Measurements from ENCODE around the gene FIZ1. TPM values are rescaled to one million over a fixed set of nuclear protein-coding genes. Genes with fewer than 3 reads are reported as not detected.

The FIZ1 gene
- total and polyA plus RNA-seq, 4 donors = 2.8 to 13.2 (median 12.7) TPM

DNA sequence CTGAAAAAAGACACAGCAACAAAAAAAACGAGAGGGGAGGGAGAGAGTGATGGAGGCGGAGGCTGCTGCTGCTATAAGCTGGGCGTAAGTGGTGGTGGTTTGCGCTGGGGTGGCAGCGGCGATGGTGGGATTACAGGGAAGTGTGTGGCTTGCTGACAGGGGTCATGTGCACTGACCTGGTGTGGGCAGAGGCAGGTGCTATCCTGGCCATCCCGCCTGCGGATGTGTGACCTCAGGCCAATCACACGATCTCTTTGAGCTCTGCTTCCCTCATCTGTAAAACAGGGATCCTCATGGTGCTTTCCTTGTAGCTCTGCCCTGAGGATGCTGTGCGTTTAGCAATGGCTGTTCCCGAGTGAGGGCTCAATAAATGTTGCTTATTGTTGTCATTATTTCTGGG lies 38.2 kb upstream of the FIZ1 start:
- no peak overlapping the region for H3K4me3 ChIP-seq (ENCODE audit: low read length in 2 of 2)
- H3K4me1 ChIP-seq (ENCODE audit: control insufficient read depth in 1 of 2, insufficient read depth in 2 of 2, low read length in 2 of 2) = no peaks in the 10 kb centered on the region
- 74 to 80% methylated on average over 11 of the region's 11 CpGs for WGBS, 2 donors
- no peaks in the 10 kb centered on the region for H3K27me3 ChIP-seq (ENCODE audit: control insufficient read depth in 1 of 2, insufficient read depth in 2 of 2, low read length in 1 of 2)
- no peak overlapping the region for H3K27ac ChIP-seq (ENCODE audit: low read depth in 1 of 2, low read length in 2 of 2)
- intact Hi-C loops (cut with DNase I) = no loop called here
- peak in 1 of 2 donors; percentile 45 for DNase-seq
- H3K36me3 ChIP-seq (ENCODE audit: control insufficient read depth in 1 of 2, insufficient read depth in 2 of 2, low read length in 1 of 2) = no peaks in the 10 kb centered on the region
- no peak for ATAC-seq (ENCODE audit: low FRiP score)
- no peaks in the 10 kb centered on the region for H3K9me3 ChIP-seq (ENCODE audit: control insufficient read depth, low read length)

DNA sequence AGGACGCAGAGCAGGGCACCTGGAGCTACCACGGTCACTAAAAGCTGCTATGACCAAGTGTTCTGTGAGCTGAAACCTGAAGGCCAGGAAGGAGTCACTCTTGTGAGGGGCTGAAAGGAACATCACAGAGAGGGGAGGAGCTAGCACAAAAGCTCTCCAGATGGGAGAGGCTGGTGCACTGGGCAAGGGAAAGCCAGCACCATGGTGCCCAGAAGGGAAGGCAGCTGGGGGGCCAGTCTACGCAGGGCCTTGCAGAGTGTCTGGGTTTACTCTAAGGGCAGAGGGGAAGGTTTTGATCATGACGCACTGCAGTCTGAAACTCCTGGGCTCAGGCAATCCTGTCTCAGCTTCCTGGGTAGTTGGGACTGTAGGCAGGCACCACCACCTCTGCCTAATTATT lies 37.4 kb upstream of the FIZ1 start:
- Histone ChIP-seq H3K27ac (ENCODE audit: low read depth in 1 of 2, low read length in 2 of 2) (peak overlapping the region in 1 of 2 donors; percentile 29), H3K4me1 (ENCODE audit: control insufficient read depth in 1 of 2, insufficient read depth in 2 of 2, low read length in 2 of 2) (no peaks in the 10 kb centered on the region), H3K9me3 (ENCODE audit: control insufficient read depth, low read length) (no peaks in the 10 kb centered on the region), H3K4me3 (ENCODE audit: low read length in 2 of 2) (no peak overlapping the region), H3K36me3 (ENCODE audit: control insufficient read depth in 1 of 2, insufficient read depth in 2 of 2, low read length in 1 of 2) (no peaks in the 10 kb centered on the region), H3K27me3 (ENCODE audit: control insufficient read depth in 1 of 2, insufficient read depth in 2 of 2, low read length in 1 of 2) (no peaks in the 10 kb centered on the region)
- intact Hi-C loops (cut with DNase I) = no loop called here
- DNase-seq (no peak), ATAC-seq (ENCODE audit: low FRiP score) (no peak)
- WGBS, 2 donors = 83% methylated on average over 4 of the region's 4 CpGs

DNA sequence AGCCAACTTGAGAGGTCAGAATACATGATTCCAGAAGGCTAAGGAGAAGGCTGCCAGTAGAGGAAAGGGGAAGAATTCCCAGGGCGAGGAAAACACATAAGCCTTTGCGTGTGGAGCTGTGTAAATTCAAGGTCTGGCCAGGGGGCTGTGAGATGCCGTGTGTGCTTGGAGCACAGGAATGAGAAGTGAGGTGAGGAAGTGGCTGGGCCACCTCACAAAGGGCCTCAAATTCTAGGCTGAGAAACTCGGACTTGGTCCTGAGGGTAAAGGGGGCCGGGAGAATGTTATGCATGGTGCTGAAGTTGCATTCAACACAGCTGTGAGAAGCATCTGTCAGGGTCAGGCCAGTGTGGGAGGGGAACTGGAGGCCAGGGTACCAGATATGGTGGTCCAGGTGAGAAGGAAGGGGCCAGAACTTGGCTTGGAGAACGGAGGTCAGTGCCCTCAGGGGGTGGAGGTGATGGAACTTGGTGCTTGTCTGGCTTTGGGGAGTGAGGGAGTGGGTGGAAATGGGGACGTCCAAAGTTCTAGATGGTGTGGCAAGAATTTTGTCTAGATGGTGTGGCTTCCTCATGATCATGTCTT lies 36.6 kb upstream of the FIZ1 start:
- ATAC-seq (ENCODE audit: low FRiP score) (no peak), DNase-seq (peak in 1 of 2 donors; percentile 25)
- no peaks in the 10 kb centered on the region for H3K27me3 ChIP-seq (ENCODE audit: control insufficient read depth in 1 of 2, insufficient read depth in 2 of 2, low read length in 1 of 2)
- peak overlapping the region; percentile 75 to 85 for H3K4me3 ChIP-seq (ENCODE audit: low read length in 2 of 2)
- H3K9me3 ChIP-seq (ENCODE audit: control insufficient read depth, low read length) = no peaks in the 10 kb centered on the region
- H3K27ac ChIP-seq (ENCODE audit: low read depth in 1 of 2, low read length in 2 of 2) = peak overlapping the region; percentile 45 to 93
- H3K4me1 ChIP-seq (ENCODE audit: control insufficient read depth in 1 of 2, insufficient read depth in 2 of 2, low read length in 2 of 2) = no peaks in the 10 kb centered on the region
- H3K36me3 ChIP-seq (ENCODE audit: control insufficient read depth in 1 of 2, insufficient read depth in 2 of 2, low read length in 1 of 2) = no peaks in the 10 kb centered on the region
- 60 to 66% methylated on average over 7 of the region's 7 CpGs for WGBS, 2 donors
- intact Hi-C loops (cut with DNase I) = no loop called here

DNA sequence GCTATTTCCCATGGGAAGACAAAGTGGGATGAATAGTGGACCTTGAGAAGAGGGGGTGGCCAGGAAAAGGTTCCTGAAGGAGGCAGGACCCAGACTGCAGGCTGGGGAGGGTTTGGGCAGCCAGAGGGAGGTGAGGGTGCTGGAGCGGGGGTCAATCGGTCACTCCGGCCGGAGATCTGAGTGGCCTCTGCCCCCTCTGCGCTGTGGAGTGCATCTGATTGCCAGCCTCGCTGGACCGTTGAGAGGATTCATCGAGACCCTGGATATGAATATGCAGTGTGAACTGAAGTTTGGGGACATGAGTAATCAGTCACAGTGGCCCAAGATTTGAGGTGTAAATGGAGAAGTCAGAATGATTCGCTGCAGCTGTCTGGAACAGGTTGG lies 36.0 kb upstream of the FIZ1 start:
- peak overlapping the region; percentile 75 to 85 for H3K4me3 ChIP-seq (ENCODE audit: low read length in 2 of 2)
- DNase-seq (peak in 1 of 2 donors; percentile 50), ATAC-seq (ENCODE audit: low FRiP score) (peak; percentile 11)
- intact Hi-C loops (cut with DNase I) = no loop called here
- peak overlapping the region; percentile 45 to 93 for H3K27ac ChIP-seq (ENCODE audit: low read depth in 1 of 2, low read length in 2 of 2)
- H3K9me3 ChIP-seq (ENCODE audit: control insufficient read depth, low read length) = no peaks in the 10 kb centered on the region
- whole genome bisulfite sequencing, 2 donors = 3 to 7% methylated on average over 9 of the region's 9 CpGs
- H3K36me3 ChIP-seq (ENCODE audit: control insufficient read depth in 1 of 2, insufficient read depth in 2 of 2, low read length in 1 of 2) = no peaks in the 10 kb centered on the region
- no peaks in the 10 kb centered on the region for H3K4me1 ChIP-seq (ENCODE audit: control insufficient read depth in 1 of 2, insufficient read depth in 2 of 2, low read length in 2 of 2)
- H3K27me3 ChIP-seq (ENCODE audit: control insufficient read depth in 1 of 2, insufficient read depth in 2 of 2, low read length in 1 of 2) = no peaks in the 10 kb centered on the region

DNA sequence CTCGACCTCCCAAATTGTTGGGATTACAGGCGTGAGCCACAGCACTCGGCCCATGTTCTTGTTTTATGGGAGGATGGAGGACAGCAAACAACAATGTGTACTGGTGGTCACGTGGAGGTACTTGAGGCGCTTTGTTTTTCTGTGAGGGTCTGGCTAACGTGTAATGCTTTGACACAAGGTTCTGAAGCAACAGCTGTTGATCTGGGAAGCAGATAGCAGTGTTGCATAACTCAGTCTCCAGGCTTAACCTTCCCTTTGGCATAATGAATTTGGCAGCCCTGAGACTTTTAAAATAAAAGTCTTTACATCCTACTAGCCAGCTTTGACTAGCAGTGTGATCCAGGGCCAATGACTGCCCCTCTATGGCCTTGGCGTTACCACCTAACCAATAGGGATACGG lies 34.5 kb upstream of the FIZ1 start:
- no peaks in the 10 kb centered on the region for H3K36me3 ChIP-seq (ENCODE audit: control insufficient read depth in 1 of 2, insufficient read depth in 2 of 2, low read length in 1 of 2)
- H3K4me1 ChIP-seq (ENCODE audit: control insufficient read depth in 1 of 2, insufficient read depth in 2 of 2, low read length in 2 of 2) = no peaks in the 10 kb centered on the region
- intact Hi-C loops (cut with DNase I) = loop anchor here (5.0 kb wide), 1 partner anchor 117 kb away; no protein-coding TSS in a partner anchor
- no peak overlapping the region for H3K27ac ChIP-seq (ENCODE audit: low read depth in 1 of 2, low read length in 2 of 2)
- no peak for ATAC-seq (ENCODE audit: low FRiP score)
- no peak for DNase-seq
- H3K27me3 ChIP-seq (ENCODE audit: control insufficient read depth in 1 of 2, insufficient read depth in 2 of 2, low read length in 1 of 2) = no peaks in the 10 kb centered on the region
- 76 to 83% methylated on average over 8 of the region's 8 CpGs for WGBS, 2 donors
- H3K9me3 ChIP-seq (ENCODE audit: control insufficient read depth, low read length) = no peaks in the 10 kb centered on the region
- H3K4me3 ChIP-seq (ENCODE audit: low read length in 2 of 2) = no peak overlapping the region

DNA sequence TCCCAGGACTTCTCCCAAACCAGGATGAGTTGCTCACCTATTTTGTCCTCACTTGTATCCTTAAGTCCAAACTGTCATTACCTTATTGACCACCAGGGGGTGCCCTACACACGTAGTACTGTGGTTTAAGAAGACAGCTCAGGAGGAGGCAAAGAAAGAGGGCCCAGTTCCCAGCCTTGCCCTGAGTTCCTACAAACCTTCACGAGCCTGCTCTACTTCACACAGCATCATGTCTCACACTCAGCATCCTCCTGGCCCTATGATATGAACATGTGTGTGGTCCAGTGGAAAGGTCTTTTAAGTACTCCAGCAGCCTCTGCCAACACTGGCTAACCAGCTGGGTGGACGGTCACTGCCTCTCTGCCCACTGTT lies 33.1 kb upstream of the FIZ1 start:
- H3K9me3 ChIP-seq (ENCODE audit: control insufficient read depth, low read length) = no peaks in the 10 kb centered on the region
- H3K27ac ChIP-seq (ENCODE audit: low read depth in 1 of 2, low read length in 2 of 2) = peak overlapping the region in 1 of 2 donors; percentile 1
- ATAC-seq (ENCODE audit: low FRiP score) = peak; percentile 85
- no peak overlapping the region for H3K4me3 ChIP-seq (ENCODE audit: low read length in 2 of 2)
- intact Hi-C loops (cut with DNase I) = loop anchor here (5.0 kb wide), 1 partner anchor 115 kb away; no protein-coding TSS in a partner anchor
- H3K27me3 ChIP-seq (ENCODE audit: control insufficient read depth in 1 of 2, insufficient read depth in 2 of 2, low read length in 1 of 2) = no peaks in the 10 kb centered on the region
- H3K36me3 ChIP-seq (ENCODE audit: control insufficient read depth in 1 of 2, insufficient read depth in 2 of 2, low read length in 1 of 2) = no peaks in the 10 kb centered on the region
- DNase-seq = peak in 1 of 2 donors; percentile 84
- 6 to 7% methylated on average over 3 of the region's 3 CpGs for WGBS, 2 donors
- H3K4me1 ChIP-seq (ENCODE audit: control insufficient read depth in 1 of 2, insufficient read depth in 2 of 2, low read length in 2 of 2) = no peaks in the 10 kb centered on the region

DNA sequence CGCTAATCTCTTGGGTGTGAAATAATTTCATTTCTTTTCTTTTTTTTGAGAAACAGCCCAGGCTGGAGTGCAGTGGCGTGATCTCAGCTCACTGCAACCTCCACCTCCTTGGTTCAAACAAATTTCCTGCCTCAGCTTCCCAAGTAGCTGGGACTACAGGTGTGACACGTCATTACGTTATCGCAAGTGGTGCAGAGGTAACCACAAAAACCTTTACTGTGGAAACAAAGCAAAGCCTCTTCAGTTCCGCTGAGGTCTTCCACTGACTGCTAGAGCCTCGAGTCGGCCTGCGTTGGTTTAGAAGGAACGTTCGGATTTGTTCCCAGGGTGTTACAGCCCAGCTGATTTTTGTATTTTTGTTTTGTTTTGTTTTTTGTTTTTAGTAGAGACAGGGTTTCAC lies 27.0 kb upstream of the FIZ1 start:
- H3K27me3 ChIP-seq (ENCODE audit: control insufficient read depth in 1 of 2, insufficient read depth in 2 of 2, low read length in 1 of 2) = no peaks in the 10 kb centered on the region
- WGBS, 2 donors = 88 to 90% methylated on average over 11 of the region's 11 CpGs

DNA sequence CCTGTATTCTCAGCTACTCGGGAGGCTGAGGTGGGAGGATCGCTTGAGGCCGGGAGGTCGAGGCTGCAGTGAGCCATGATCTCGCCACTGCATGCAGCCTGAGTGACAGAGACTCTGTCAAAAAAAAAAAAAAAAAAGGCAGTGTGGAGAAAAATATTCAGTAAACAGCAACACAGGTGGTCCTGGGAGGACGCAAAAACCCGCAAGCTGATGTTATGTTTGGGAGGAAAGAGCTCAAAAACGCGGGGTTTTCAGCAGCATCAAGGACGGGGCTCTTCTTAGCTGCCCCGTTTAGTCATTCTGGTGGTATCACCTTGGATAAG lies 25.6 kb upstream of the FIZ1 start:
- intact Hi-C loops (cut with DNase I) = no loop called here
- Histone ChIP-seq H3K9me3 (ENCODE audit: control insufficient read depth, low read length) (no peaks in the 10 kb centered on the region), H3K4me3 (ENCODE audit: low read length in 2 of 2) (no peak overlapping the region), H3K27me3 (ENCODE audit: control insufficient read depth in 1 of 2, insufficient read depth in 2 of 2, low read length in 1 of 2) (no peaks in the 10 kb centered on the region), H3K27ac (ENCODE audit: low read depth in 1 of 2, low read length in 2 of 2) (no peak overlapping the region), H3K4me1 (ENCODE audit: control insufficient read depth in 1 of 2, insufficient read depth in 2 of 2, low read length in 2 of 2) (no peaks in the 10 kb centered on the region), H3K36me3 (ENCODE audit: control insufficient read depth in 1 of 2, insufficient read depth in 2 of 2, low read length in 1 of 2) (no peaks in the 10 kb centered on the region)
- no peak for DNase-seq
- WGBS, 2 donors = 44 to 46% methylated on average over 11 of the region's 11 CpGs
- ATAC-seq (ENCODE audit: low FRiP score) = no peak

More for the DNA sequence above, 27.0 kb upstream of the FIZ1 start:
- intact Hi-C loops (cut with DNase I) = no loop called here
- Histone ChIP-seq H3K4me3 (ENCODE audit: low read length in 2 of 2) (no peak overlapping the region), H3K4me1 (ENCODE audit: control insufficient read depth in 1 of 2, insufficient read depth in 2 of 2, low read length in 2 of 2) (no peaks in the 10 kb centered on the region), H3K9me3 (ENCODE audit: control insufficient read depth, low read length) (no peaks in the 10 kb centered on the region), H3K36me3 (ENCODE audit: control insufficient read depth in 1 of 2, insufficient read depth in 2 of 2, low read length in 1 of 2) (no peaks in the 10 kb centered on the region), H3K27ac (ENCODE audit: low read depth in 1 of 2, low read length in 2 of 2) (no peak overlapping the region)
- DNase-seq (no peak), ATAC-seq (ENCODE audit: low FRiP score) (no peak)

DNA sequence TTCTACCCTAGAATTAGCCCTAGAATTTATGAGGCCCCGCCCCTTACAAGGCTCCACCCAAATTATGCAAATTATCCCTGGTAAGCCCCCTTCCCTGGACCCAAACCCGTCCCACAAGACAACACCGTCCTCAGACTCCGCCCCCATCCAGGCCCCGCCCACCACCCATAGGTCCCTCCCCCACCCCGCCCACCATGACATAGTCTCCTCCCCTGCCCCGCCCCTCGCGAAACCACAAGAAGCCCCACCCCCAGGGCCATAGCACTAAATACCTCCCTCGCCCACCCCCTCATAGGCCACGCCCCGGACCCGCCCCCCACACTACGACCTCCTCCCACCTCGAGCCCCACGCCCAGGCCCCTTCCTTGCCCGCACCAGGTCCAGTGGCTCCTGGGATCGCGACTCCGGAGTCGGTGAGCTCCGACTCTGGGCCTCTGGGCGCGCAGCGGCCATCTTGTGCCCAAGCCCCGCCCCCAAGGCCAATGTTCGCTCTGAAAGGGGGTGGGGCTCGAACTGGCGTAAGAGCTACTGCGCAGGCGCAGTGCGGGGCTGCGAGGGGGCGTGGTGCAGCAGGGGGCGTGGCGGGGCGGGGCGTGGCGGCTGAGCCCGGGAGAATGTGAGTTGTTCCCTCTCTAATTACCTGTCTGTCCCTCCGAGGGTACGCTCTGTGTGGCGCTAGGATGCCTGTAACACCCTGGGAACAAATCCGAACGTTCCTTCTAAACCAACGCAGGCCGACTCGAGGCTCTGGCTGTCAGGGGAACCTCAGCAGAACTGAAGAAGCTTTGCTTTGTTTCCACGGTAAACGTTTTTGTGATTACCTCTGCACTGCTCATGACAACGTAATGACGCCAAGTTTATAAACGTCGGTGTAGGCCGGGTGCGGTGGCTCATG lies 25.0 kb upstream of the FIZ1 start, which contains the start of gene ZNF784:
Gene ZNF784 (minus strand): TSS at position 458 of the 895 bp plus-strand sequence. CDS start 5 bp downstream, at position 453.
- DNase-seq = peak; percentile 94 to 97
- Histone ChIP-seq H3K4me3 (ENCODE audit: low read length in 2 of 2) (peak within 1 kb of the TSS; percentile 58 to 62), H3K27me3 (ENCODE audit: control insufficient read depth in 1 of 2, insufficient read depth in 2 of 2, low read length in 1 of 2) (no peaks in the 10 kb centered on the region), H3K27ac (ENCODE audit: low read depth in 1 of 2, low read length in 2 of 2) (peak within 1 kb of the TSS in 1 of 2 donors; percentile 93), H3K9me3 (ENCODE audit: control insufficient read depth, low read length) (no peaks in the 10 kb centered on the region), H3K4me1 (ENCODE audit: control insufficient read depth in 1 of 2, insufficient read depth in 2 of 2, low read length in 2 of 2) (no peaks in the 10 kb centered on the region), H3K36me3 (ENCODE audit: control insufficient read depth in 1 of 2, insufficient read depth in 2 of 2, low read length in 1 of 2) (no peaks in the 10 kb centered on the region)
- peak; percentile 97 for ATAC-seq (ENCODE audit: low FRiP score)
- 1% methylated on average over 53 to 56 of the region's 56 CpGs for WGBS, 2 donors
- intact Hi-C loops (cut with DNase I) = no loop called here

All from aorta (tissue), 5 donors.